Superior temporal gyrus (tissue), 1 donor: Measurements from ENCODE around the gene TUT1.
"Not testable (repeated sequence)": the region's sequence is repeated elsewhere in the genome, so short reads cannot be mapped to it uniquely, and the experiment has no call there.

ENCODE experiments used
- DNase-seq: peaks from one replicate; pipeline ENCODE4 v3.0.0-alpha.2; 2016; ENCODE audit errors: extremely low spot score

Gene TUT1

GRCh38 chr11:62604460-62605120 lies 13.3 kb upstream of the TUT1 start:
- no peak for DNase-seq

- no peak for DNase-seq
These were observed 12.5 kb upstream of the TUT1 start for GRCh38 chr11:62603776-62604299.

- no peak for DNase-seq
These were observed 11.7 kb upstream of the TUT1 start for GRCh38 chr11:62603072-62603408.

GRCh38 chr11:62602141-62603071 lies 11.1 kb upstream of the TUT1 start:
- DNase-seq, result peak; percentile 64

GRCh38 chr11:62601372-62602140 lies 10.2 kb upstream of the TUT1 start, which contains the start of gene MTA2:
TSS of gene MTA2 (minus strand) at chr11:62601865. CDS start at chr11:62601450, 415 bp downstream.
- DNase-seq, result peak; percentile 99

GRCh38 chr11:62601122-62601371 lies 9.7 kb upstream of the TUT1 start:
- DNase-seq, result no peak

- DNase-seq, result peak; percentile 13
These were observed 9.2 kb upstream of the TUT1 start for GRCh38 chr11:62600367-62601121.

- no peak for DNase-seq
These were observed 8.6 kb upstream of the TUT1 start for GRCh38 chr11:62599901-62600300.

- peak; percentile 91 for DNase-seq
These were observed 7.9 kb upstream of the TUT1 start for GRCh38 chr11:62599069-62599696.

GRCh38 chr11:62595124-62595523 lies 3.8 kb upstream of the TUT1 start:
- no peak for DNase-seq

- DNase-seq, result peak; percentile 76
These were observed 2.2 kb upstream of the TUT1 start for GRCh38 chr11:62593434-62594044.

- peak; percentile 80 for DNase-seq
These were observed 1.7 kb upstream of the TUT1 start for GRCh38 chr11:62592989-62593421.

- DNase-seq, result peak; percentile 56
These were observed 958 bp upstream of the TUT1 start for GRCh38 chr11:62592146-62592815.

GRCh38 chr11:62588966-62589637 lies 2.2 kb downstream of the TUT1 start:
- no peak for DNase-seq

- DNase-seq, result not testable (repeated sequence)
These were observed 6.0 kb downstream of the TUT1 start for GRCh38 chr11:62585356-62585755.

GRCh38 chr11:62581735-62582134 lies 9.6 kb downstream of the TUT1 start:
- DNase-seq, result not testable (repeated sequence)

- no peak for DNase-seq
These were observed 10.2 kb downstream of the TUT1 start for GRCh38 chr11:62580959-62581715.

GRCh38 chr11:62579252-62579651 lies 12.1 kb downstream of the TUT1 start:
- DNase-seq, result peak; percentile 30

- DNase-seq, result no peak
These were observed 12.8 kb downstream of the TUT1 start for GRCh38 chr11:62578541-62578940.
